Transverse colon (tissue), 4 donors: ENCODE results near the gene AP1S1. TPM values are rescaled to one million over a fixed set of nuclear protein-coding genes. Genes with fewer than 3 reads are reported as not detected.
"Not testable (repeated sequence)": the region's sequence is repeated elsewhere in the genome, so short reads cannot be mapped to it uniquely, and the experiment has no call there.

ENCODE experiments used
- DNase-seq: peaks from one replicate; pipeline ENCODE4 v3.0.0-alpha.2; 2019
- H3K27ac ChIP-seq, 4 donors: fragments of 200-600 bp; sonication (generic); 2 replicates each; pipeline ENCODE4 v1.5.1; 2016 to 2018; ENCODE audit warnings: inconsistent platforms in 4 of 4
- H3K27me3 ChIP-seq: fragments of 200-600 bp; sonication (generic); 2 replicates; pipeline ENCODE4 v1.5.1; 2017; ENCODE audit warnings: inconsistent platforms
- H3K36me3 ChIP-seq, 4 donors: fragments of 200-600 bp; sonication (generic); 2 replicates each; pipeline ENCODE4 v1.5.1; 2017 to 2019; ENCODE audit warnings: inconsistent platforms in 4 of 4
- H3K4me1 ChIP-seq, 4 donors: fragments of 200-600 bp; sonication (generic); 2 replicates each; pipeline ENCODE4 v1.5.1; 2017 to 2020; ENCODE audit warnings: inconsistent platforms in 4 of 4
- H3K4me3 ChIP-seq, 4 donors: fragments of 200-600 bp; sonication (generic); 1 replicate in 1 of 4; 2 replicates in 3 of 4; pipeline versions ENCODE4 v1.5.1 to v1.6.1; 2017 to 2019; ENCODE audit warnings: inconsistent platforms in 4 of 4
- H3K9me3 ChIP-seq, 2 donors: fragments of 200-600 bp; sonication (generic); 2 replicates each; pipeline ENCODE4 v1.5.1; 2017 to 2019; ENCODE audit warnings: inconsistent platforms in 2 of 2
- EP300 ChIP-seq: sonication (generic); formaldehyde crosslinking; IDR thresholded peaks from one replicate; pipeline ENCODE4 v1.6.1; 2017; ENCODE audit warnings: antibody characterized with exemption, low read depth
- POLR2A ChIP-seq: fragments of 450-650 bp; IDR thresholded peaks from one replicate; pipeline ENCODE4 v1.6.1; 2016; ENCODE audit warnings: antibody characterized with exemption, mild to moderate bottlenecking, moderate library complexity
- POLR2AphosphoS5 ChIP-seq, 3 donors: sonication (generic); formaldehyde crosslinking; IDR thresholded peaks; one replicate each; pipeline ENCODE4 v1.6.1; 2016; ENCODE audit warnings: antibody characterized with exemption in 3 of 3
- WGBS, 2 donors: methylation state at CpG; one replicate each; pipeline ENCODE4 v1.1.5; 2018; ENCODE audit warnings: low coverage in 1 of 2; 5-methylcytosine and 5-hydroxymethylcytosine counted together
- in situ Hi-C, 4 donors: fragments of 200-750 bp; cut with MboI; loops; one replicate each; pipeline versions ENCODE4 v1.15.0 to v1.15.1; 2017; ENCODE audit warnings: low sequenced_read_pairs in 3 of 4, low pct_ligation_motif_present in 1 of 4, low pct_unique_long_range_greater_than_20kb in 1 of 4
- intact Hi-C: fragments of 100-400 bp; cut with DNase I; formaldehyde crosslinking; loops from one replicate; pipeline ENCODE4 v1.15.1; 2023; ENCODE audit warnings: low total_unique reads
- total RNA-seq, 4 donors: library from RNA; depleted of rRNA; stranded (reverse); fragments of >200 nt; gene quantifications; one replicate each; pipeline ENCODE4 v1.1.0, GENCODE V29; 2016
- TF ChIP-seq, protein P1 (sequence below), 5 experiments: fragments of 200-600 bp in 3 of 5; fragments of 450-650 bp in 2 of 5; sonication (generic) in 3 of 5; IDR thresholded peaks; 1 replicate in 2 of 5; 2 replicates in 3 of 5; pipeline ENCODE4 v1.5.1; 2016 to 2017; ENCODE audit warnings: antibody characterized with exemption in 5 of 5, inconsistent platforms in 3 of 5, mild to moderate bottlenecking in 2 of 5, moderate library complexity in 1 of 5

AP1S1 gene
- total RNA-seq, 4 donors from 2014 or later = 18.3 to 87.3 (median 54.0) TPM

DNA sequence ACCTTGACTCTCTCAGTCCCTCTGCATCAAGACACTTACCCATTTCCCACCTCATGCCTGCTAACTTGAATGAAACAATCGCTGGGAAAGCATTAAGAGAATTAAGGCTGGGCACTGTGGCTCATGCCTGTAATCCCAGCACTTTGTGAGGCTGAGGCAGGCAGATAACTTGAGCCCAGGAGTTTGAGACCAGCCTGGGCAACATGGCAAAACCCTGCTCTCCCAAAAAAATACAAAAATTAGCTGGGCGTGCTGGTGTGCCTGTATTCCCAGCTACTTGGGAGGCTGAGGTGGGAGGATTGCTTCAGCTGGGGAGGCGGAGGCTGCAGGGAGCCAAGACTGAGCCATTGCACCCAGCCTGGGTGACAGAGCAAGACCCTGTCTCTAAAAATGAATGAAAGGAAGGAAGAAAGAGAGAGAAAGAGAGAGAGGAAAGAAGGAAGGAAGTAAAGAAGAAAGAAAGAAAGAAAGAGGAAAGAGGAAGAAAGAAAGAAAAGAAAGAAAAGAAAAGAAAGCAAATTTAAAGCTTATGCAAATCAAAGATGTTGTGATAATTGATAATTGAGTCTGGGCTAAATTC lies 26.7 kb upstream of the AP1S1 start:
- intact Hi-C loops = no loop called here
- no peak for DNase-seq
- in situ Hi-C loops = loop anchor here in 1 of 4 donors (25.0 kb wide), 1 partner anchor 160 kb away; no protein-coding TSS in a partner anchor
- Histone ChIP-seq H3K27me3 (peaks cover 6% of the 10 kb centered on the region), H3K4me3 (peak overlapping the region in 1 of 4 donors; percentile 20), H3K36me3 (no peaks in the 10 kb centered on the region), H3K27ac (peak overlapping the region; percentile 46 to 59 (median 50)), H3K4me1 (peaks cover 16 to 37% (median 18%) of the 10 kb centered on the region in 4 donors), H3K9me3 (no peaks in the 10 kb centered on the region)
- TF ChIP-seq POLR2AphosphoS5 (IDR thresholded peaks at IDR 0.05) (no peak), POLR2A (no peak), EP300 (no peak)
- TF ChIP-seq, protein P1, sequence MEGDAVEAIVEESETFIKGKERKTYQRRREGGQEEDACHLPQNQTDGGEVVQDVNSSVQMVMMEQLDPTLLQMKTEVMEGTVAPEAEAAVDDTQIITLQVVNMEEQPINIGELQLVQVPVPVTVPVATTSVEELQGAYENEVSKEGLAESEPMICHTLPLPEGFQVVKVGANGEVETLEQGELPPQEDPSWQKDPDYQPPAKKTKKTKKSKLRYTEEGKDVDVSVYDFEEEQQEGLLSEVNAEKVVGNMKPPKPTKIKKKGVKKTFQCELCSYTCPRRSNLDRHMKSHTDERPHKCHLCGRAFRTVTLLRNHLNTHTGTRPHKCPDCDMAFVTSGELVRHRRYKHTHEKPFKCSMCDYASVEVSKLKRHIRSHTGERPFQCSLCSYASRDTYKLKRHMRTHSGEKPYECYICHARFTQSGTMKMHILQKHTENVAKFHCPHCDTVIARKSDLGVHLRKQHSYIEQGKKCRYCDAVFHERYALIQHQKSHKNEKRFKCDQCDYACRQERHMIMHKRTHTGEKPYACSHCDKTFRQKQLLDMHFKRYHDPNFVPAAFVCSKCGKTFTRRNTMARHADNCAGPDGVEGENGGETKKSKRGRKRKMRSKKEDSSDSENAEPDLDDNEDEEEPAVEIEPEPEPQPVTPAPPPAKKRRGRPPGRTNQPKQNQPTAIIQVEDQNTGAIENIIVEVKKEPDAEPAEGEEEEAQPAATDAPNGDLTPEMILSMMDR (IDR thresholded peaks at IDR 0.05) = no peak
- 72% methylated on average over 3 of the region's 3 CpGs; no CpG with 5 or more reads in 1 of the 2 donors for WGBS, 2 donors

DNA sequence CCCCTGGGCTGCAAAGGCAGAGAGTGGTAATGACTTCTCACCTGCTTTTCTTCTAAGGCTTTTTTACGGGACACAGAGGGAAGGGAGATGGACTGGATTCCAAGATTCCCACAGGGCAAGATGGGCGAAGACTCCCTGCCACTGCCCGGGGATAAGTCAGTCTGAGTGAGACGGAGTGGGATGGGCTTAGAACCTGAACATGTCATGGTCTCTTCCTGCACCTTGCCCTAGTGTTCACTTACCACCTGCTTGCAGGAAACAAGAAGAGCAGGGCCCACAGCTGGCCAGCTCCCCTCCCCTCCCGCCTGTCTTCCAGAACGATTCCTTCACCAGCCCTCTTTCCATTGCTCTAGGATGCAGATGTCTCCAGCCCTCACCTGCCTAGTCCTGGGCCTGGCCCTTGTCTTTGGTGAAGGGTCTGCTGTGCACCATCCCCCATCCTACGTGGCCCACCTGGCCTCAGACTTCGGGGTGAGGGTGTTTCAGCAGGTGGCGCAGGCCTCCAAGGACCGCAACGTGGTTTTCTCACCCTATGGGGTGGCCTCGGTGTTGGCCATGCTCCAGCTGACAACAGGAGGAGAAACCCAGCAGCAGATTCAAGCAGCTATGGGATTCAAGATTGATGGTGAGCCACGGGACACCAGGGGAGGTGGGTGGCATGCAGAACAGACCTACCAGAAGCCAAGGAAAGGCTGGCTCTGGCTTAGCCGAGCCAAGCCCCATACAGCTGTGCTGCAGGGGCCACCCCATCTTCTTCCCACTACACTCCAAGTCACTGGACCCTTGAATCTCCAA lies 26.0 kb upstream of the AP1S1 start:
- Histone ChIP-seq H3K27me3 (peaks cover 6% of the 10 kb centered on the region), H3K4me1 (peaks cover 13 to 30% (median 17%) of the 10 kb centered on the region in 4 donors), H3K4me3 (no peak overlapping the region), H3K36me3 (no peaks in the 10 kb centered on the region), H3K9me3 (no peaks in the 10 kb centered on the region), H3K27ac (no peak overlapping the region)
- intact Hi-C loops = no loop called here
- DNase-seq = no peak
- WGBS, 2 donors = 64 to 73% methylated on average over 4 to 14 of the region's 14 CpGs
- no peak for TF ChIP-seq EP300
- TF ChIP-seq POLR2AphosphoS5 (IDR thresholded peaks at IDR 0.05) = no peak
- TF ChIP-seq, protein P1 (IDR thresholded peaks at IDR 0.05) = no peak
- no peak for TF ChIP-seq POLR2A
- in situ Hi-C loops = loop anchor here in 1 of 4 donors (25.0 kb wide), 1 partner anchor 159 kb away; no protein-coding TSS in a partner anchor

DNA sequence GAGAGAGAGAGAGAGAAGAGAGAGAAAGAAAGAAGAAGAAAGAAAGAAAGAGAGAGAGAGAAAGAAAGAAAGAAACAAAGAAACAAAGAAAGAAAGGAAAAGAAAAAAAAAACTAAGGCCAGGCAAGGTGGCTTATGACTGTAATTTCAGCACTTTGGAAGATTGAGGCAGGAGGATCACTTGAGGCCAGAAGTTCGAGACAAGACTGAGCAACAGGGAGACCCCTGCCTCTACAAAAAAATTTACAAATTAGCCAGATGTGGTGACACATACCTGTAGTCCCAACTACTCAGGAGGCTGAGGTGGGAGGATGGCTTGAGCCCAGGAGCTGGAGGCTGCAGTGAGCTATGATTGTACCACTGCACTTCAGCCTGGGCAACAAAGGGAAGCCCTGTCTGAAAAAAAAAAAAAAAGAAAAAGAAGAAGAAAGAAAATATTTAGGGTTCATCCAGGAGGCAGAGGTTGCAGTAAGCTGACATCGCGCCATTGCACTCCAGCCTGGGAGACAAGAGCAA lies 24.6 kb upstream of the AP1S1 start:
- 75 to 91% methylated on average over 3 of the region's 3 CpGs for WGBS, 2 donors
- Histone ChIP-seq H3K9me3 (no peaks in the 10 kb centered on the region), H3K27ac (no peak overlapping the region), H3K4me3 (no peak overlapping the region), H3K36me3 (no peaks in the 10 kb centered on the region), H3K4me1 (peaks cover 13 to 29% (median 17%) of the 10 kb centered on the region in 4 donors), H3K27me3 (peaks cover 6% of the 10 kb centered on the region)
- no peak for TF ChIP-seq POLR2A
- no peak for TF ChIP-seq POLR2AphosphoS5 (IDR thresholded peaks at IDR 0.05)
- TF ChIP-seq, protein P1 (IDR thresholded peaks at IDR 0.05) = no peak
- TF ChIP-seq EP300 = no peak
- in situ Hi-C loops = loop anchor here in 1 of 4 donors (25.0 kb wide), 1 partner anchor 158 kb away; no protein-coding TSS in a partner anchor
- intact Hi-C loops = no loop called here
- no peak for DNase-seq

DNA sequence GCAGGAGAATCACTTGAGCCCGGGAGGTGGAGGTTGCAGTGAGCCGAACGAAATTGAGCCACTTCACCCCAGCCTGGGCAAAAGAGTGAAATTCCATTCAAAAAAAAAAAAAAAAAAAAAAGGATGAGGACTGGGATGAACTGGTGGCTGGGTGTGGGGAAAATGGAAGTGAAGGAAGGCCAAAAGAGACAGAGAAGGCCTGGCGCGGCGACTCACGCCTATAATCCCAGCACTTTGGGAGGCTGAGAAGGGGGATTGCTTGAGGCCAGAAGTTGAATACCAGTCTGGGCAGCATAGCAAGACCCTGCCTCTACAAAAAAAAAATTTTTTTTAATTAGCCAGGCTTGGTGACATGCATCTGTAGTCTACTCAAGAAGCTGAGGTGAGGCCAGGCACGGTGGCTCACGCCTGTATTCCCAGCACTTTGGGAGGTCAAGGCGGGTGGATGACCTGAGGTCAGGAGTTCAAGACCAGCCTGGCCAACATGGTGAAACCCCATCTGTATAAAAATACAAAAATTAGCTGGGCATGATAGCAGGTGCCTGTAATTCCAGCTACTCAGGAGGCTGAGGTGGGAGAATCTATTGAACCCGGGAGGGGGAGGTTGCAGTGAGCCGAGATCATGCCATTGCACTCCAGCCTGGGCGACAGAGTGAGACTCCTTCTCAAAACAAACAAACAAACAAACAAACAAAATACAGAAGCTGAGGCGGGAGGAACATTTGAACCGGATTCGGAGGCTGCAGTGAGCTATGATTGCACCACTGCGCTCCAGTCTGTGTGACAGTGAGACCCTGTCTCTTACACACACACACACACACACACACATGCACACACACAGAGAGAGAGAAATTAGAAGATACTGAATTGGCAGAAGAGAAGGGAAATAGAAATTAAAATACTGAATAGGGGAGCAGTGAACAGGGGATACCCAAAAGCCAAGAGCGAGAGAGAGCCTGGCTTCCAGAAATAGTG lies 21.4 kb upstream of the AP1S1 start:
- H3K36me3 ChIP-seq, H3K4me3 ChIP-seq, DNase-seq, H3K4me1 ChIP-seq, H3K27ac ChIP-seq, intact Hi-C loops, H3K9me3 ChIP-seq, H3K27me3 ChIP-seq: not testable (repeated sequence)
- in situ Hi-C loops = loop anchor here in 1 of 4 donors (25.0 kb wide), 1 partner anchor 154 kb away; no protein-coding TSS in a partner anchor
- WGBS, 2 donors = 90 to 92% methylated on average over 12 to 18 of the region's 18 CpGs
